ENCODE results near the gene FBLN5. TPM values are rescaled to one million over a fixed set of nuclear protein-coding genes. Genes with fewer than 3 reads are reported as not detected.
"Not testable (repeated sequence)": the region's sequence is repeated elsewhere in the genome, so short reads cannot be mapped to it uniquely, and the experiment has no call there.

The FBLN5 gene
- total RNA-seq, 1 experiment from 2014 or later = 3.3 TPM

DNA sequence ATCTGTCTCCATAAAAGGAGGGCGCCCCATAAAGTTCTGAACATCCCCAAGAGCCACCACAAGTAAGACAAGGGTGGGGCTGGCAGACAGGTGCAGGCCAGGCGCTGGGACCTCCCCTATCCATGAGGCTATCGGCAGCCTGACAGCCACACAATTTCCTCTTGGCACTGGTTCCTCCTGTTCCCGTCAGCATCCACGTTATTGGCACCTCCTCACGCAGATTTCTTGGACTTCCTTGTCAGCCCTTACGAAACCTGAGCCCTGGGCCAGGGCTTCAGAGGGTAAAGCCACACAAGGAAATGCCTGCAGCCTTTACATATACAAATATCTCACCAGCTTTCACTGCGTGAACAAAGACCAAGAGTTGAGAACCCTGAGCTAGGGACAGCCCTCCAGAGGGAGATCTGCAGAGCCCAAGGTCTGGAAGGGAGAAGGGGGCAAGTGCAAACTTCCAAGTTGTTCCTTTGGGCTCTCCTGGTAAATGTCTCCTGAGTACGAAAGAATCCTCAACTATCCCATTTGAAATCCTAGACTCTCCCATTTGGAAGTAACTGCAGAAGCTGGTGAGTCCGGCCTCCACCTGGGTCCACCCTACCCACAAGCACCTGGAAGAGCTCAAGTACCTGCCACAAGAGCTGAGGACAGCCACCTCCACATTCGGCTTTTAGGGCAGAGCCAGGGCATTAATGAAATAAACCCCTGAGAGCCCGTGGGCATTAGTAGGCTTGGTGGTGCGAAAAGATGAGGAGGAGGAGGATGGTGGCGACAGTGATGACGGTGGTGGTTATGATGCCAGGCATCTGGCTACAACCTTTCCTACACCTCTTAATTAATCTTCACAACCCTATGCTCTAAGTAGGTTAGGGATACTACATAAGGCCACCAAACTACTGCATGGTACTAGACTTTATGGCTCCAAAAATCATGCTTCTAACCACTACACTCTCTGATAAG is 74.7 kb downstream of the FBLN5 start:
- intact Hi-C loops (cut with micrococcal nuclease) = no loop called here
- Histone ChIP-seq H3K27me3 (ENCODE audit: insufficient read depth, low read length) (no peaks in the 10 kb centered on the region), H3K27ac (ENCODE audit: low read depth, low read length) (no peak overlapping the region; the same call in 1 of the 2 replicates), H2AFZ (ENCODE audit: low read depth, low read length, poor library complexity, severe bottlenecking) (no peak overlapping the region), H3K9ac (ENCODE audit: low read length) (no peak overlapping the region), H3K4me2 (ENCODE audit: low read length) (peak overlapping the region; percentile 10; the same call in 1 of the 2 replicates), H3K79me2 (ENCODE audit: insufficient read depth, low read length) (no peaks in the 10 kb centered on the region), H3K4me1 (ENCODE audit: control insufficient read depth in 1 of 2, insufficient read depth in 2 of 2, low read length in 2 of 2) (peaks cover 0 to 25% of the 10 kb centered on the region in 2 experiments; a peak in 3 of 4 replicates), H3K9me3 (ENCODE audit: control insufficient read depth in 1 of 2, insufficient read depth in 1 of 2, low read depth in 1 of 2, low read length in 2 of 2) (no peaks in the 10 kb centered on the region), H3K9me2 (ENCODE audit: insufficient read depth) (no peaks in the 10 kb centered on the region), H3K4me3 (replicated peaks in 1 of 2; ENCODE audit: low read depth in 1 of 2, low read length in 2 of 2) (no peak overlapping the region), H4K20me1 (ENCODE audit: insufficient read depth) (no peaks in the 10 kb centered on the region), H3K36me3 (ENCODE audit: control insufficient read depth in 1 of 2, insufficient read depth in 2 of 2, low read length in 2 of 2) (no peaks in the 10 kb centered on the region)
- no TSS peak for BruUV-seq (replicated peaks)
- ChIA-PET RAD21 (ENCODE audit: low non-redundant PET in 1 of 2, low total read pairs in 2 of 2, uncharacterized antibody in 2 of 2, unreplicated experiment in 2 of 2) (no interaction called here), CTCF (no interaction called here), POLR2A (interaction anchor here (1.0 kb wide), 1 partner anchor 11 kb away, joined by 3 read pairs; no protein-coding TSS in a partner anchor)
- 0 out of 2 replicates have a peak, but pooled peaks have one; percentile 23 for TF ChIP-seq SIN3A (IDR thresholded peaks at IDR 0.05; ENCODE audit: low read depth)
- TF ChIP-seq EGR1 (IDR thresholded peaks at IDR 0.05; ENCODE audit: low read depth) = no peak
- TF ChIP-seq, protein P1, sequence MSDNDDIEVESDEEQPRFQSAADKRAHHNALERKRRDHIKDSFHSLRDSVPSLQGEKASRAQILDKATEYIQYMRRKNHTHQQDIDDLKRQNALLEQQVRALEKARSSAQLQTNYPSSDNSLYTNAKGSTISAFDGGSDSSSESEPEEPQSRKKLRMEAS (IDR thresholded peaks at IDR 0.05) = peak; percentile 48; the same call in 1 of the 2 replicates
- no peak for TF ChIP-seq CBX3 (IDR thresholded peaks at IDR 0.05; ENCODE audit: low read depth)
- no peak for DNase-seq (ENCODE audit: low read depth, low spot score)
- peak; percentile 49; the same call in 1 of the 2 replicates for ATAC-seq

DNA sequence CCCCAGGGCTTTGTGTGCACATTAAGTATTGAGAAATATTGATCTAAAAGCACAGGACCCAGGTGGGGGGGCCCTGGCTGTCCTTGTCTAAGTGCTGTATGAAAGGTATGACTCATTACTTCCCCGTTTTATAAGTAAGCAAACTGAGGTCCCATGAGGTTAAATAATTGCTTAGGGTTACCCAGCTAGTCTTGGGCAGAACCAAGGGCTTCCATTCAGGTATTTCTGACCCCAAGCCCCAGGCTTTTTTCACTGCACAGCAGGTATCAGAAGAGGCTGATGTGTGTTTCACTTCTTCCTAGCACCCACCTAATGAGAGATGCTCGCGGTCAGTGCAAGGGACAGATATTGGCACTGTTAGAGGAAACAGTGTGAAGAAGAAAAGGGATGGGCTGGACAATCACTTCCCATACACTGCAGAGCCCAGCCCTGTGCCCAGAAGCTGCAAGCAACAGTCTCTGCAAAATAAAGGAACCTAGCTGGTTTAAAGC is 75.4 kb downstream of the FBLN5 start:
- no peak overlapping the region for H2AFZ ChIP-seq (ENCODE audit: low read depth, low read length, poor library complexity, severe bottlenecking)
- intact Hi-C loops (cut with micrococcal nuclease) = no loop called here
- no peaks in the 10 kb centered on the region for H3K36me3 ChIP-seq (ENCODE audit: control insufficient read depth in 1 of 2, insufficient read depth in 2 of 2, low read length in 2 of 2)
- BruUV-seq (replicated peaks) = no TSS peak
- DNase-seq (ENCODE audit: low read depth, low spot score) (no peak), ATAC-seq (no peak)
- peaks cover 0 to 25% of the 10 kb centered on the region in 2 experiments; a peak in 3 of 4 replicates for H3K4me1 ChIP-seq (ENCODE audit: control insufficient read depth in 1 of 2, insufficient read depth in 2 of 2, low read length in 2 of 2)
- ChIA-PET CTCF (interaction anchor here (0.6 kb wide), 1 partner anchor 443 kb away, joined by 4 read pairs; no protein-coding TSS in a partner anchor), POLR2A (interaction anchor here (1.0 kb wide), 1 partner anchor 10 kb away, joined by 3 read pairs; no protein-coding TSS in a partner anchor), RAD21 (ENCODE audit: low non-redundant PET in 1 of 2, low total read pairs in 2 of 2, uncharacterized antibody in 2 of 2, unreplicated experiment in 2 of 2) (no interaction called here)
- H4K20me1 ChIP-seq (ENCODE audit: insufficient read depth) = no peaks in the 10 kb centered on the region
- no peak overlapping the region for H3K27ac ChIP-seq (ENCODE audit: low read depth, low read length)
- H3K9me2 ChIP-seq (ENCODE audit: insufficient read depth) = no peaks in the 10 kb centered on the region
- peak overlapping the region; percentile 10; the same call in 1 of the 2 replicates for H3K4me2 ChIP-seq (ENCODE audit: low read length)
- no peaks in the 10 kb centered on the region for H3K9me3 ChIP-seq (ENCODE audit: control insufficient read depth in 1 of 2, insufficient read depth in 1 of 2, low read depth in 1 of 2, low read length in 2 of 2)
- no peak overlapping the region for H3K9ac ChIP-seq (ENCODE audit: low read length)
- H3K4me3 ChIP-seq (replicated peaks in 1 of 2; ENCODE audit: low read depth in 1 of 2, low read length in 2 of 2) = no peak overlapping the region
- no peak for TF ChIP-seq SIN3A (IDR thresholded peaks at IDR 0.05; ENCODE audit: low read depth)
- TF ChIP-seq ZFX (IDR thresholded peaks at IDR 0.05) = no peak
- TF ChIP-seq YY1 (IDR thresholded peaks at IDR 0.05; ENCODE audit: extremely low read depth, insufficient replicate concordance, low read depth, low read length) = no peak
- no peak for TF ChIP-seq ELF1 (IDR thresholded peaks at IDR 0.05; ENCODE audit: borderline replicate concordance, low read depth)
- TF ChIP-seq EGR1 (IDR thresholded peaks at IDR 0.05; ENCODE audit: low read depth) = no peak
- TF ChIP-seq CEBPB (IDR thresholded peaks at IDR 0.05; ENCODE audit: low read depth) = no peak
- no peak for TF ChIP-seq ZNF274 (IDR thresholded peaks at IDR 0.05; ENCODE audit: low read depth, low read length)
- no peaks in the 10 kb centered on the region for H3K79me2 ChIP-seq (ENCODE audit: insufficient read depth, low read length)
- H3K27me3 ChIP-seq (ENCODE audit: insufficient read depth, low read length) = no peaks in the 10 kb centered on the region

DNA sequence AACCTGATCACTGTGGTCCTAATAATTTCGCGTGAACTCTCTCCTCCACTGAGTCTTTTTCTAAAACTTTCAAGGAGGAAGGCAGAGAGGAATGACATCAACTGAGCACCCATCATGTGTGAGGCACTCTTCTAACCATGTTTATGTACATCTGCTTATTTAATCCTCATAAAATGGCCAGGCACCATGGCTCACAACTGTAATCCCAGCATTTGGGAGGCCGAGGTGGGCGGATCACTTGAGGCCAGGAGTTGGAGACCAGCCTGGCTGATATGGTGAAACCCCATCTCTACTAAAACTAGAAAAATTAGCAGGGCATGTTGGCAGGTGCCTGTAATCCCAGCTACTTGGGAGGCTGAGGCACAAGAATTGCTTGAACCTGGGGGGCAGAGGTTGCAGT is 76.1 kb downstream of the FBLN5 start:
- H3K9me3 ChIP-seq (ENCODE audit: control insufficient read depth in 1 of 2, insufficient read depth in 1 of 2, low read depth in 1 of 2, low read length in 2 of 2); H3K9ac ChIP-seq (ENCODE audit: low read length); H3K36me3 ChIP-seq (ENCODE audit: control insufficient read depth in 1 of 2, insufficient read depth in 2 of 2, low read length in 2 of 2); H3K27me3 ChIP-seq (ENCODE audit: insufficient read depth, low read length); BruUV-seq (replicated peaks); H4K20me1 ChIP-seq (ENCODE audit: insufficient read depth); H3K4me2 ChIP-seq (ENCODE audit: low read length); H2AFZ ChIP-seq (ENCODE audit: low read depth, low read length, poor library complexity, severe bottlenecking); intact Hi-C loops (cut with micrococcal nuclease); H3K4me3 ChIP-seq (replicated peaks in 1 of 2; ENCODE audit: low read depth in 1 of 2, low read length in 2 of 2); ATAC-seq; POLR2A ChIA-PET; H3K27ac ChIP-seq (ENCODE audit: low read depth, low read length); DNase-seq (ENCODE audit: low read depth, low spot score); H3K9me2 ChIP-seq (ENCODE audit: insufficient read depth); H3K79me2 ChIP-seq (ENCODE audit: insufficient read depth, low read length); RAD21 ChIA-PET (ENCODE audit: low non-redundant PET in 1 of 2, low total read pairs in 2 of 2, uncharacterized antibody in 2 of 2, unreplicated experiment in 2 of 2): not testable (repeated sequence)
- CTCF ChIA-PET = interaction anchor here (0.6 kb wide), 1 partner anchor 442 kb away, joined by 4 read pairs; no protein-coding TSS in a partner anchor
- peaks cover 0 to 25% of the 10 kb centered on the region in 2 experiments; a peak in 3 of 4 replicates for H3K4me1 ChIP-seq (ENCODE audit: control insufficient read depth in 1 of 2, insufficient read depth in 2 of 2, low read length in 2 of 2)
